ENCODE measurements around the gene FKBP11.

DNA sequence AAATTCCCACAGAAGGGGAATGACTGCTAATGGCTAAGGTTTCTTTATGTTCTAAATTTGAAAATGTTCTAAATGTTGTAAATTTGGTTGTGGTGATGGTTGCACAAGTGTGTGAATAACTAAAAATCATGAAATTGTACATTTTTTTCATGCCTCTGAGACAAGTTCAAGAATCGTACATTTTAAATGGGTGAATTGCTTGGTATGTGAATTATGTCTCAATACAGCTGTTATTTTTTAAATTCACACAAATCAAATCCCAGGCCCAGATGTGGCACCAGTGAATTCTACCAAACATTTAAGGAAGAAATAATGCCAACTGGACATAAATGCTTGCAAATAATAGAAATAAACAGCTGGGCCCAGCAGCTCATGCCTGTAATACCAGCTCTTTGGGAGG lies 31.0 kb downstream of the FKBP11 start:
- TF ChIP-seq POLR2A (IDR thresholded peaks at IDR 0.05) = no peak
- no peak for TF ChIP-seq CTCF (IDR thresholded peaks at IDR 0.05)
- no peak for TF ChIP-seq EP300 (IDR thresholded peaks at IDR 0.05)
